Astrocyte (in vitro differentiated cells and primary cell): ENCODE results near the gene SAP30BP. TPM values are rescaled to one million over a fixed set of nuclear protein-coding genes. Genes with fewer than 3 reads are reported as not detected.
A peak's percentile ranks its signal among the peaks of the same experiment; 100 is the strongest.

Experiments
- DNase-seq: peaks from one replicate; pipeline ENCODE4 v3.0.0-alpha.2; 2010; ENCODE audit warnings: low read depth
- FAIRE-seq: peaks from 2 replicates; lab custom pipeline; 2011; peaks lifted over from hg19 to GRCh38; lab: Jason Lieb, UNC
- H2AFZ ChIP-seq: 2 replicates; pipeline ENCODE4 v1.6.0; 2012; ENCODE audit warnings: low read depth, low read length, inconsistent platforms
- H3K27ac ChIP-seq: 2 replicates; pipeline ENCODE4 v1.5.1; 2011; ENCODE audit warnings: low read depth, low read length, inconsistent platforms
- H3K27me3 ChIP-seq: 2 replicates; pipeline ENCODE4 v1.6.0; 2011; ENCODE audit warnings: low read length, inconsistent platforms; ENCODE audit not compliant: insufficient read depth
- H3K36me3 ChIP-seq: 2 replicates; pipeline ENCODE4 v1.5.1; 2011; ENCODE audit warnings: low read length, inconsistent platforms; ENCODE audit not compliant: insufficient read depth
- H3K4me1 ChIP-seq: 2 replicates; pipeline ENCODE4 v1.5.1; 2011; ENCODE audit warnings: low read length, inconsistent platforms; ENCODE audit not compliant: insufficient read depth
- H3K4me2 ChIP-seq: 2 replicates; pipeline ENCODE4 v1.6.0; 2012; ENCODE audit warnings: low read length, inconsistent platforms
- H3K4me3 ChIP-seq: 2 replicates; pipeline ENCODE4 v1.5.1; 2011; ENCODE audit warnings: low read depth, mild to moderate bottlenecking, low read length, inconsistent platforms; ENCODE audit not compliant: insufficient read depth
- H3K79me2 ChIP-seq: 2 replicates; pipeline ENCODE4 v1.6.0; 2012; ENCODE audit warnings: mild to moderate bottlenecking, low read length, inconsistent platforms; ENCODE audit not compliant: insufficient read depth
- H3K9ac ChIP-seq: 2 replicates; pipeline ENCODE4 v1.6.0; 2012; ENCODE audit warnings: mild to moderate bottlenecking, low read length, inconsistent platforms
- H3K9me3 ChIP-seq: 2 replicates; pipeline ENCODE4 v1.5.1; 2012; ENCODE audit warnings: low read depth, mild to moderate bottlenecking, low read length, inconsistent platforms; ENCODE audit not compliant: insufficient read depth
- H4K20me1 ChIP-seq: 2 replicates; pipeline ENCODE4 v1.6.0; 2012; ENCODE audit warnings: low read length, inconsistent platforms; ENCODE audit not compliant: insufficient read depth
- H3K27ac Mint-ChIP-seq: one replicate; pipeline ENCODE4 v1.8.0; 2021; ENCODE audit warnings: mild to moderate bottlenecking, mixed read lengths; ENCODE audit not compliant: unreplicated experiment
- H3K27me3 Mint-ChIP-seq: one replicate; pipeline ENCODE4 v1.8.0; 2021; ENCODE audit warnings: low read depth, mixed read lengths; ENCODE audit not compliant: unreplicated experiment
- H3K36me3 Mint-ChIP-seq: one replicate; pipeline ENCODE4 v1.8.0; 2021; ENCODE audit warnings: low read depth, mixed read lengths; ENCODE audit not compliant: unreplicated experiment
- H3K4me1 Mint-ChIP-seq: one replicate; pipeline ENCODE4 v1.8.0; 2021; ENCODE audit warnings: low read depth, mixed read lengths; ENCODE audit not compliant: unreplicated experiment
- H3K4me3 Mint-ChIP-seq: one replicate; pipeline ENCODE4 v1.8.0; 2021; ENCODE audit warnings: mild to moderate bottlenecking, moderate library complexity, mixed read lengths; ENCODE audit not compliant: unreplicated experiment
- H3K9me3 Mint-ChIP-seq: one replicate; pipeline ENCODE4 v1.8.0; 2021; ENCODE audit warnings: mild to moderate bottlenecking, mixed read lengths; ENCODE audit not compliant: unreplicated experiment
- CTCF ChIP-seq: IDR thresholded peaks from 2 replicates; pipeline ENCODE4 v1.5.1; 2011; ENCODE audit warnings: low read depth, mild to moderate bottlenecking, inconsistent platforms, low read length, moderate library complexity; ENCODE audit not compliant: insufficient read depth
- EZH2 ChIP-seq: IDR thresholded peaks from 2 replicates; pipeline ENCODE4 v1.6.1; 2012; ENCODE audit warnings: mild to moderate bottlenecking, low read length, inconsistent platforms; ENCODE audit not compliant: insufficient read depth
- total RNA-seq: library from RNA; stranded (reverse); gene quantifications from 2 replicates; pipeline ENCODE4 v1.2.1, GENCODE V29; 2021

Gene SAP30BP
- total RNA-seq, 1 donor from 2014 or later: 99.2 TPM

- peaks cover 4% of the 10 kb centered on the region for H3K36me3 Mint-ChIP-seq
- Histone ChIP-seq H3K36me3 (no peaks in the 10 kb centered on the region), H3K27ac (no peak overlapping the region), H3K27me3 (no peaks in the 10 kb centered on the region), H4K20me1 (no peaks in the 10 kb centered on the region), H2AFZ (peak overlapping the region; percentile 72), H3K4me1 (peaks cover 4% of the 10 kb centered on the region), H3K9me3 (no peaks in the 10 kb centered on the region), H3K79me2 (no peaks in the 10 kb centered on the region), H3K4me2 (peak overlapping the region; percentile 82), H3K4me3 (peak overlapping the region; percentile 29), H3K9ac (peak overlapping the region; percentile 31)
- H3K9me3 Mint-ChIP-seq: no peaks in the 10 kb centered on the region
- H3K27ac Mint-ChIP-seq: no peak overlapping the region
- peaks cover 5% of the 10 kb centered on the region for H3K4me1 Mint-ChIP-seq
- peak; percentile 27 for DNase-seq
- FAIRE-seq: no peak
- peak; percentile 23 for TF ChIP-seq CTCF
- no peak for TF ChIP-seq EZH2
- no peak overlapping the region for H3K4me3 Mint-ChIP-seq
- peaks cover 8% of the 10 kb centered on the region for H3K27me3 Mint-ChIP-seq
Observed at GRCh38 chr17:75753514-75754377, 86.6 kb downstream of the SAP30BP start.

GRCh38 chr17:75754378-75755204 lies 87.5 kb downstream of the SAP30BP start:
- no peak for TF ChIP-seq EZH2
- TF ChIP-seq CTCF: no peak

More at GRCh38 chr17:75754378-75755204, 87.5 kb downstream of the SAP30BP start:
- Histone ChIP-seq H3K79me2 (no peaks in the 10 kb centered on the region), H3K36me3 (no peaks in the 10 kb centered on the region), H3K9ac (no peak overlapping the region), H3K4me3 (no peak overlapping the region), H4K20me1 (no peaks in the 10 kb centered on the region), H3K9me3 (no peaks in the 10 kb centered on the region), H3K27ac (no peak overlapping the region), H3K27me3 (no peaks in the 10 kb centered on the region), H2AFZ (no peak overlapping the region), H3K4me1 (peaks cover 4% of the 10 kb centered on the region), H3K4me2 (peak overlapping the region; percentile 82)
- FAIRE-seq (no peak), DNase-seq (no peak)
- H3K36me3 Mint-ChIP-seq: peaks cover 8% of the 10 kb centered on the region
- H3K27ac Mint-ChIP-seq: no peak overlapping the region
- peaks cover 5% of the 10 kb centered on the region for H3K4me1 Mint-ChIP-seq
- no peaks in the 10 kb centered on the region for H3K9me3 Mint-ChIP-seq
- H3K4me3 Mint-ChIP-seq: peak overlapping the region; percentile 67
- peaks cover 8% of the 10 kb centered on the region for H3K27me3 Mint-ChIP-seq
